Left ventricle myocardium inferior (tissue), 1 donor: ENCODE measurements around the gene SORCS1. TPM values are rescaled to one million over a fixed set of nuclear protein-coding genes. Genes with fewer than 3 reads are reported as not detected.

Experiments used
- DNase-seq: peaks from one replicate; pipeline ENCODE4 v3.0.0-alpha.2; 2020
- H3K27ac ChIP-seq: fragments of 200-600 bp; replicated peaks from 2 replicates; pipeline ENCODE4 v1.8.0; 2021
- H3K27me3 ChIP-seq: fragments of 200-600 bp; 2 replicates; pipeline ENCODE4 v1.8.0; 2021; ENCODE audit warnings: low read depth
- H3K36me3 ChIP-seq: fragments of 200-600 bp; 2 replicates; pipeline ENCODE4 v1.8.0; 2021
- H3K4me1 ChIP-seq: fragments of 200-600 bp; 2 replicates; pipeline ENCODE4 v1.8.0; 2021
- H3K4me3 ChIP-seq: fragments of 200-600 bp; 2 replicates; pipeline ENCODE4 v1.8.0; 2021; ENCODE audit warnings: mild to moderate bottlenecking, moderate library complexity
- H3K9me3 ChIP-seq: fragments of 200-600 bp; replicated peaks from 2 replicates; pipeline ENCODE4 v1.8.0; 2021
- intact Hi-C: fragments of 100-400 bp; cut with micrococcal nuclease; formaldehyde crosslinking; loops from one replicate; pipeline ENCODE4 v1.11.0; 2022
- total RNA-seq: library from RNA; stranded (reverse); fragmentation: NEBNext Ultra II Directional; extraction: Animal tissue kit (Norgen Biotek cat#: 25700); gene quantifications from one replicate; pipeline ENCODE4 v1.2.1, GENCODE V29; 2021
- TF ChIP-seq, protein P1 (sequence below): fragments of 200-600 bp; IDR thresholded peaks from 2 replicates; pipeline ENCODE4 v1.8.0; 2021; ENCODE audit warnings: antibody characterized with exemption, mild to moderate bottlenecking, borderline replicate concordance
- donor health status: DM: no; HTN: yes; CAD: no; lungs with severe emphysema.

The SORCS1 gene
- total RNA-seq, 1 donor from 2014 or later, result 2.9 TPM

DNA sequence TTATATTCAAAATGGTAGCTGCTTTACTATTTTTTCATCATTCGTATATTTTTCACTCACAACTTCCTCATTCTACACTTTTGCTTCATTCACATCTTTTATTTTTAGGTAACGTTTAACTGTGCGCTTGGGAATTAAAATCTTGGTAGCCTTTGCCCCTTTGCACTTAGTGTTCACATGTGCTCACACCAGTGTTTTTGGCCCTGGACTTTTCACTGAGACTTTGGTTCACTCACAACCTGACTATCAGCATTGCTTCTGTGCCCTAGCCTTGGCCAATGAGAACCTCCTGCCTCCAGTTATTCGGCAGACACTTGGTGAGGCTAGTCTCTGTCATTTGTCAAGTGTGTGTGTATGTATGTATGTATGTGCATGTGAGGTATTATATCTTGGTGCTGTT, 596.9 kb downstream of the SORCS1 start:
- no peak overlapping the region for H3K27ac ChIP-seq
- TF ChIP-seq, protein P1, sequence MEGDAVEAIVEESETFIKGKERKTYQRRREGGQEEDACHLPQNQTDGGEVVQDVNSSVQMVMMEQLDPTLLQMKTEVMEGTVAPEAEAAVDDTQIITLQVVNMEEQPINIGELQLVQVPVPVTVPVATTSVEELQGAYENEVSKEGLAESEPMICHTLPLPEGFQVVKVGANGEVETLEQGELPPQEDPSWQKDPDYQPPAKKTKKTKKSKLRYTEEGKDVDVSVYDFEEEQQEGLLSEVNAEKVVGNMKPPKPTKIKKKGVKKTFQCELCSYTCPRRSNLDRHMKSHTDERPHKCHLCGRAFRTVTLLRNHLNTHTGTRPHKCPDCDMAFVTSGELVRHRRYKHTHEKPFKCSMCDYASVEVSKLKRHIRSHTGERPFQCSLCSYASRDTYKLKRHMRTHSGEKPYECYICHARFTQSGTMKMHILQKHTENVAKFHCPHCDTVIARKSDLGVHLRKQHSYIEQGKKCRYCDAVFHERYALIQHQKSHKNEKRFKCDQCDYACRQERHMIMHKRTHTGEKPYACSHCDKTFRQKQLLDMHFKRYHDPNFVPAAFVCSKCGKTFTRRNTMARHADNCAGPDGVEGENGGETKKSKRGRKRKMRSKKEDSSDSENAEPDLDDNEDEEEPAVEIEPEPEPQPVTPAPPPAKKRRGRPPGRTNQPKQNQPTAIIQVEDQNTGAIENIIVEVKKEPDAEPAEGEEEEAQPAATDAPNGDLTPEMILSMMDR, result no peak
- H3K27me3 ChIP-seq, result peaks cover 5% of the 10 kb centered on the region
- H3K4me3 ChIP-seq, result no peak overlapping the region
- H3K4me1 ChIP-seq, result peaks cover 8% of the 10 kb centered on the region
- H3K36me3 ChIP-seq, result no peaks in the 10 kb centered on the region
- no peak for DNase-seq
- H3K9me3 ChIP-seq, result no peaks in the 10 kb centered on the region
- intact Hi-C loops, result no loop called here

DNA sequence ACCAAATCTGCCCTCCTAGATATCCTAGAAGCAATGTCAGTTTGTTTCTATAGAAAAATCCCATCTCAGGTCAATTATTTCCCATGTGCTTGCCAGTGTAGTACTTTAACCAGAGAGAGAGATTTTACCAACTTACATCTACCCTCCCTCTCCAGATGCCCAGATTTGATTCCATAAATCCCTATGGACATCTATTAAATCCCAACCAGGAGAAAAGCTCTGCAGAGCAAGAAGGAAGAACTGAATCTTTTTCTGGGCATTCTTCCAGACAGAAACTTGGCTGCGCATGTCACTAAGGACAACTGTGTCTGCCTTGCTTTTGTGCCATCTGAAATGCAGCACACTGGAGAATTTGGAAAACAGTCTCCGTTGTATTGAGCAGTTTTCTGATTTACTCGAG, 597.6 kb downstream of the SORCS1 start:
- no peak for DNase-seq
- Histone ChIP-seq H3K27me3 (peaks cover 3% of the 10 kb centered on the region), H3K4me1 (peaks cover 8% of the 10 kb centered on the region), H3K27ac (no peak overlapping the region), H3K9me3 (no peaks in the 10 kb centered on the region), H3K36me3 (no peaks in the 10 kb centered on the region), H3K4me3 (no peak overlapping the region)
- intact Hi-C loops, result no loop called here
- TF ChIP-seq, protein P1, result no peak

DNA sequence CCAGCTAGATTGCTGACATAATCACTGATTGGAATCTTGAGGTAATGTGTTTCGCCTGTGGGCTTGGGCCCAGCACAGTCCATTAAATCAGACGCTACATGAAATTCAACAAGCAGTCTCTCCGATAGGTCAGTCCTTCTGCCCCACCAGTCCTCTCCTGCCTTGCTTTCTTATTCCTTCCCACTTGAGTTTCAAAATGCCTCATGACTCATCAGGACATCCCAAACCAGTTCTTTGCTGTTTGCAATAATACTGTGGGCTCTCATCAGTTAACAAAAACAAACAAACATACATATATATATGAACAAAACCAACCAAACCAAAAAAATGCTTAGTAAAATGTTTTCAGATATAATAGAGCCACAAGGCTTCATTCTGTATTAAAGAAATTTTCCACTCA, 599.0 kb downstream of the SORCS1 start:
- DNase-seq, result no peak
- H3K4me1 ChIP-seq, result peaks cover 8% of the 10 kb centered on the region
- H3K27ac ChIP-seq, result no peak overlapping the region
- TF ChIP-seq, protein P1, result no peak
- no peaks in the 10 kb centered on the region for H3K9me3 ChIP-seq
- no peaks in the 10 kb centered on the region for H3K36me3 ChIP-seq
- intact Hi-C loops, result no loop called here
- H3K27me3 ChIP-seq, result no peaks in the 10 kb centered on the region
- H3K4me3 ChIP-seq, result no peak overlapping the region

DNA sequence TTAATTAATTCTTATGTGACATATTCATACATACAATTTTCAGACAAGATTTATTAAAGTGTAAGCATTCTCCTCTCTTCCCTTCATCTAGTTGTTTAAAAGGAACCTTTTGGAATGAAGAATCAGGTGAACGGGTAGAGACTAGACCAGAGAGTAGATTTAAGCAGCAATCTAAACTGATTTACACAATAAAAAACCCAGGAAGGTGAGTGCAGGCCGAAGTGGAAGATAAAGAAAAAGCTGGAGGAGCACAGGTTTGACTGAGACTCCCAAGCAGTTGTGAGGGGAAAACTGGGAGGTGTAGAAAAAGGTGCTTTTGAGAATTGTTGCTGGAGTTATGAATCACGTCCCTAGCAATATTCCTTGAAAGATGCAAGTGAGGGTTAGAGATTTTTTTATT, 601.1 kb downstream of the SORCS1 start:
- no peaks in the 10 kb centered on the region for H3K9me3 ChIP-seq
- DNase-seq, result no peak
- no peaks in the 10 kb centered on the region for H3K27me3 ChIP-seq
- intact Hi-C loops, result no loop called here
- no peak overlapping the region for H3K27ac ChIP-seq
- no peak overlapping the region for H3K4me3 ChIP-seq
- peaks cover 8% of the 10 kb centered on the region for H3K4me1 ChIP-seq
- no peaks in the 10 kb centered on the region for H3K36me3 ChIP-seq
- TF ChIP-seq, protein P1, result no peak

DNA sequence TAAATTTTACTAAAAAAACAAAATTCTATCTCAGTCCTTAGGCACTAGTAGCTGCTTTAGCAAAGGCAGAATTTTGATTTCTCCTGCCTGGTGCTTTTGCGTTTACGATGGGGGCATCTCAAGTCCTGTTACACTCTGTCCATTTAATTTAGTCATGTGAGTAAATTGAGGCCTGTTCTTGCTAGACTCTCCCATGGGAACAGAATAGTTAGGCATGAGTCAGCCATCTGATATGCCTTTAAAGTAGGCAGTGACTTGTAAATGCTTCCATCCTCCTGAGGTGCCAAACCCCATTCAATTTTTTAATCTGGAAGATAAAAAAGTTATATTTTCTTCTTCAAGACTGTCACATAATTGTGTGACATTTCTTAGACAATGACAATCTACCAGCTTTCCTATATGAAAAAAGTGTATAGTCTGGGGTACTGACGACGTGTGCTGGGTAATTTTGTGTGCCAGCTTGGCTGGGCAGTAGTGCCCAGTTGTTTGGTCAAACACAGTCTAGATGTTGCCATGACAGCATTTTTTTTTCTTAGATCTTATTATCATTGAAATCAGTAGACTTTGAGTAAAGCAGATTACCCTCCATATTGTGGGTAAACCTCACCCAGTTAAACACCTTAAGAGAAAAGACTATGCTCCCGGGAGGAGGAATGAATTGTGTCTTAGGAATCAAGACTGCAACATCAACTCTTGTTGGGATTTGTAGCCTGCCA, 603.4 kb downstream of the SORCS1 start:
- no peak for DNase-seq
- H3K36me3 ChIP-seq, result no peaks in the 10 kb centered on the region
- H3K27me3 ChIP-seq, result no peaks in the 10 kb centered on the region
- H3K4me3 ChIP-seq, result no peak overlapping the region
- intact Hi-C loops, result no loop called here
- H3K4me1 ChIP-seq, result no peaks in the 10 kb centered on the region
- H3K27ac ChIP-seq, result no peak overlapping the region
- H3K9me3 ChIP-seq, result no peaks in the 10 kb centered on the region
- TF ChIP-seq, protein P1, result no peak
